ENCODE measurements around the gene ZMYND19. TPM values are rescaled to one million over a fixed set of nuclear protein-coding genes. Genes with fewer than 3 reads are reported as not detected.

Gene ZMYND19
- total and polyA plus RNA-seq, 2 of the 4 experiments (the other 2 are of a cell fraction), result 14.3 to 21.4 TPM

DNA sequence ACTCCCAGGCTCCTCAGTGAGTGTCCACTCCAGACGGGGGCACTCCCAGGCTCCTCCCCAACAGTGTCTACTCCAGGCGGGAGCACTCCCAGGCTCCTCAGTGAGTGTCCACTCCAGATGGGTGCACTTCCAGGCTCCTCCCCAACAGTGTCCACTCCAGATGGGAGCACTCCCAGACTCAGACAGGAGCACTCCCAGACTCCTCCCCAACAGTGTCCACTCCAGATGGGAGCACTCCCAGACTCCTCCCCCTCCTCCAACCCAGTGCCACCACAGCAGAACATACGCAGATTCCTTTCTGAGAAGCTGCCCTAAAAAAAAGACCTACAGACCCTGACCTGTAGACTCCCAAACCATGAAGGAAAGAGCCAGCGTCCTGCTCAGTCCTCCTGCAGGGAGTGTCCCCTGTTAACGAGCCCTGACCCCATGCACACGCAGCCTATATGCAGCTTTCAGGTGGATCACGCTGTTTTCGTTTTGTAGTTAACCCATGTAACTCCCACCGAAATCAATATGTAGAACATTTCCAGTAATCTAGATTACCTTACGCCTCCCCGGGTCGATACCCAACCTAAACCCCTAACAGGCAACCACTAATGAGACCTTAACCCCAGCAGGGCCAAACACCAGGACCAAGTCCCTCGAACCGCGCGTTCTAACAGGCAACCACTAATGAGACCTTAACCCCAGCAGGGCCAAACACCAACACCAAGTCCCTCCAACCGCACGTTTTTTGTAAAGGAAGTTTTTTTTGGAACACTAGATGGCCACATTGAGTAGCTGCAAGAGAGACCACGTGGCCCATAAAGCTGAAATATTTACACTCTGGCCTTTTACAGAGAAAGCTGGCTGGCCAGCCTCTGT, 55.8 kb downstream of the ZMYND19 start:
- Histone ChIP-seq H3K4ac (ENCODE audit: low read depth, low read length) (no peak overlapping the region), H2BK20ac (ENCODE audit: low read depth, low read length) (no peak overlapping the region), H2BK120ac (ENCODE audit: low read depth, low read length) (no peak overlapping the region), H2AFZ (replicated peaks; ENCODE audit: low read length, poor library complexity) (peak overlapping the region; percentile 82), H3K18ac (ENCODE audit: low read depth, low read length) (no peak overlapping the region), H2BK5ac (ENCODE audit: low read depth, low read length, poor library complexity, severe bottlenecking) (no peak overlapping the region), H3K27me3 (ENCODE audit: control insufficient read depth, insufficient read depth, low read length) (peaks cover 1% of the 10 kb centered on the region; the same call in 1 of the 2 replicates), H3K4me2 (ENCODE audit: low read depth, low read length) (no peak overlapping the region), H4K91ac (ENCODE audit: insufficient read depth, low read depth, low read length) (no peak overlapping the region), H3K4me3 (ENCODE audit: insufficient read depth, low read depth, low read length) (no peak overlapping the region), H3K27ac (ENCODE audit: insufficient read depth, low read length) (no peak overlapping the region), H4K5ac (ENCODE audit: low read depth, low read length) (no peak overlapping the region), H3K79me1 (ENCODE audit: low read depth in 1 of 2, low read length in 2 of 2) (no peaks in the 10 kb centered on the region), H3K4me1 (ENCODE audit: control insufficient read depth, insufficient read depth, low read length) (peaks cover 8% of the 10 kb centered on the region), H2AK5ac (ENCODE audit: low read depth, low read length) (no peak overlapping the region), H3K9me3 (ENCODE audit: control insufficient read depth, insufficient read depth, low read length) (no peaks in the 10 kb centered on the region), H4K20me1 (ENCODE audit: insufficient read depth, low read length) (peaks cover 7% of the 10 kb centered on the region; the same call in 1 of the 2 replicates), H2AK9ac (replicated peaks; ENCODE audit: low read depth, low read length, poor library complexity) (no peak overlapping the region), H3K23ac (ENCODE audit: low read depth, low read length) (no peak overlapping the region), H4K8ac (ENCODE audit: low read depth in 2 of 2, low read length in 2 of 2) (no peak overlapping the region), H3K9me1 (ENCODE audit: insufficient read depth, low read length) (no peaks in the 10 kb centered on the region; the same call in 1 of the 2 replicates), H2BK15ac (ENCODE audit: low read depth, low read length) (no peak overlapping the region), H3K36me3 (ENCODE audit: control insufficient read depth, insufficient read depth, low read length) (no peaks in the 10 kb centered on the region), H3K56ac (ENCODE audit: extremely low read depth, insufficient read depth, low read length) (no peak overlapping the region), H3K9ac (ENCODE audit: low read depth, low read length) (no peak overlapping the region), H3K14ac (replicated peaks; ENCODE audit: low read depth, low read length) (no peak overlapping the region)
- 80% methylated on average over 12 of the region's 19 CpGs; no CpG with 5 or more reads in 1 of the 2 experiments for WGBS, 2 experiments (ENCODE audit: extremely low coverage in 2 of 2, insufficient read length in 1 of 2)
- TF ChIP-seq RAD21 (IDR thresholded peaks at IDR 0.05; ENCODE audit: low read length) (peak; percentile 22; the same call in 1 of the 2 replicates), BHLHE40 (IDR thresholded peaks at IDR 0.05; ENCODE audit: low read depth, low read length) (peak; percentile 61; the same call in 1 of the 2 replicates), MAFK (IDR thresholded peaks at IDR 0.05; ENCODE audit: low read depth, low read length) (no peak), NFE2L2 (IDR thresholded peaks at IDR 0.05; ENCODE audit: low read depth, low read length) (no peak), SMC3 (IDR thresholded peaks at IDR 0.05; ENCODE audit: low read depth, low read length) (peak; percentile 30), MAZ (IDR thresholded peaks at IDR 0.05; ENCODE audit: borderline replicate concordance, low read depth, low read length) (no peak), RCOR1 (IDR thresholded peaks at IDR 0.05; ENCODE audit: insufficient replicate concordance, low read length) (no peak)
- TF ChIP-seq, protein P1, sequence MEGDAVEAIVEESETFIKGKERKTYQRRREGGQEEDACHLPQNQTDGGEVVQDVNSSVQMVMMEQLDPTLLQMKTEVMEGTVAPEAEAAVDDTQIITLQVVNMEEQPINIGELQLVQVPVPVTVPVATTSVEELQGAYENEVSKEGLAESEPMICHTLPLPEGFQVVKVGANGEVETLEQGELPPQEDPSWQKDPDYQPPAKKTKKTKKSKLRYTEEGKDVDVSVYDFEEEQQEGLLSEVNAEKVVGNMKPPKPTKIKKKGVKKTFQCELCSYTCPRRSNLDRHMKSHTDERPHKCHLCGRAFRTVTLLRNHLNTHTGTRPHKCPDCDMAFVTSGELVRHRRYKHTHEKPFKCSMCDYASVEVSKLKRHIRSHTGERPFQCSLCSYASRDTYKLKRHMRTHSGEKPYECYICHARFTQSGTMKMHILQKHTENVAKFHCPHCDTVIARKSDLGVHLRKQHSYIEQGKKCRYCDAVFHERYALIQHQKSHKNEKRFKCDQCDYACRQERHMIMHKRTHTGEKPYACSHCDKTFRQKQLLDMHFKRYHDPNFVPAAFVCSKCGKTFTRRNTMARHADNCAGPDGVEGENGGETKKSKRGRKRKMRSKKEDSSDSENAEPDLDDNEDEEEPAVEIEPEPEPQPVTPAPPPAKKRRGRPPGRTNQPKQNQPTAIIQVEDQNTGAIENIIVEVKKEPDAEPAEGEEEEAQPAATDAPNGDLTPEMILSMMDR (conservative IDR thresholded peaks at IDR 0.05; ENCODE audit: low read depth, low read length), result peak; percentile 71
- TF ChIP-seq, protein P2, sequence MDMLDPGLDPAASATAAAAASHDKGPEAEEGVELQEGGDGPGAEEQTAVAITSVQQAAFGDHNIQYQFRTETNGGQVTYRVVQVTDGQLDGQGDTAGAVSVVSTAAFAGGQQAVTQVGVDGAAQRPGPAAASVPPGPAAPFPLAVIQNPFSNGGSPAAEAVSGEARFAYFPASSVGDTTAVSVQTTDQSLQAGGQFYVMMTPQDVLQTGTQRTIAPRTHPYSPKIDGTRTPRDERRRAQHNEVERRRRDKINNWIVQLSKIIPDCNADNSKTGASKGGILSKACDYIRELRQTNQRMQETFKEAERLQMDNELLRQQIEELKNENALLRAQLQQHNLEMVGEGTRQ (IDR thresholded peaks at IDR 0.05; ENCODE audit: low read depth, low read length), result peak; percentile 94
- BruUV-seq (replicated peaks), result no TSS peak
- POLR2A ChIA-PET (ENCODE audit: unreplicated experiment), result no interaction called here
- intact Hi-C loops (cut with micrococcal nuclease) (no loop called here), in situ Hi-C loops (cut with MboI; ENCODE audit: low sequenced_read_pairs) (no loop called here), dilution Hi-C loops (cut with HindIII; ENCODE audit: low sequenced_read_pairs, unreplicated experiment) (no loop called here)
- DNase-seq (peak; percentile 60), ATAC-seq (ENCODE audit: low read depth) (peak; percentile 76)
- CTCF ChIA-PET, result interaction anchor here (0.6 to 1.6 kb wide), 8 partner anchors 12 to 232 kb away, joined by 3 to 7 read pairs (median 5); partner anchors contain the start of genes ENTPD8, EXD3, MRPL41 and NRARP
